HFFc6 (cell line): ENCODE measurements around the gene CLEC16A. TPM values are rescaled to one million over a fixed set of nuclear protein-coding genes. Genes with fewer than 3 reads are reported as not detected.

Experiments
- DNase-seq: peaks from one replicate; pipeline ENCODE4 v3.0.0-alpha.2; 2018
- H3K27ac Mint-ChIP-seq: 2 replicates; pipeline ENCODE4 v1.8.0; 2020; ENCODE audit warnings: mild to moderate bottlenecking, mixed read lengths
- H3K27me3 Mint-ChIP-seq: 2 replicates; pipeline ENCODE4 v1.8.0; 2021; ENCODE audit warnings: mild to moderate bottlenecking, moderate library complexity, mixed read lengths; ENCODE audit not compliant: insufficient read depth
- H3K36me3 Mint-ChIP-seq: 2 replicates; pipeline ENCODE4 v1.8.0; 2021; ENCODE audit warnings: low read depth, mixed read lengths
- H3K4me1 Mint-ChIP-seq: 2 replicates; pipeline ENCODE4 v1.8.0; 2020; ENCODE audit warnings: low read depth, mixed read lengths
- H3K4me3 Mint-ChIP-seq: 2 replicates; pipeline ENCODE4 v1.8.0; 2020; ENCODE audit warnings: mild to moderate bottlenecking, moderate library complexity, mixed read lengths
- H3K9me3 Mint-ChIP-seq: 2 replicates; pipeline ENCODE4 v1.8.0; 2020; ENCODE audit warnings: mild to moderate bottlenecking, mixed read lengths
- CTCF ChIP-seq: fragments of 200-600 bp; sonication (generic); IDR thresholded peaks from 2 replicates; pipeline ENCODE4 v1.5.0; 2021; ENCODE audit warnings: antibody characterized with exemption, mild to moderate bottlenecking
- total RNA-seq, 6 experiments: library from RNA; stranded (reverse); fragmentation: NEBNext Ultra II Directional; extraction: Animal tissue kit (Norgen Biotek cat#: 25700); gene quantifications; 2 replicates in 1 of 6; 3 replicates in 5 of 6; pipeline ENCODE4 v1.2.3, GENCODE V29; 2021

The CLEC16A gene
- total RNA-seq, 6 experiments from 2014 or later: 19.4 to 23.2 (median 21.2) TPM

- Mint-ChIP-seq H3K27ac (no peak overlapping the region), H3K36me3 (peaks cover 8% of the 10 kb centered on the region; the same call in 1 of the 2 replicates), H3K9me3 (peaks cover 23% of the 10 kb centered on the region), H3K27me3 (peaks cover 1% of the 10 kb centered on the region), H3K4me1 (peaks cover 6% of the 10 kb centered on the region), H3K4me3 (no peak overlapping the region)
- no peak for DNase-seq
- TF ChIP-seq CTCF: no peak
Measured at GRCh38 chr16:11211061-11211976, 267.0 kb downstream of the CLEC16A start.

DNA sequence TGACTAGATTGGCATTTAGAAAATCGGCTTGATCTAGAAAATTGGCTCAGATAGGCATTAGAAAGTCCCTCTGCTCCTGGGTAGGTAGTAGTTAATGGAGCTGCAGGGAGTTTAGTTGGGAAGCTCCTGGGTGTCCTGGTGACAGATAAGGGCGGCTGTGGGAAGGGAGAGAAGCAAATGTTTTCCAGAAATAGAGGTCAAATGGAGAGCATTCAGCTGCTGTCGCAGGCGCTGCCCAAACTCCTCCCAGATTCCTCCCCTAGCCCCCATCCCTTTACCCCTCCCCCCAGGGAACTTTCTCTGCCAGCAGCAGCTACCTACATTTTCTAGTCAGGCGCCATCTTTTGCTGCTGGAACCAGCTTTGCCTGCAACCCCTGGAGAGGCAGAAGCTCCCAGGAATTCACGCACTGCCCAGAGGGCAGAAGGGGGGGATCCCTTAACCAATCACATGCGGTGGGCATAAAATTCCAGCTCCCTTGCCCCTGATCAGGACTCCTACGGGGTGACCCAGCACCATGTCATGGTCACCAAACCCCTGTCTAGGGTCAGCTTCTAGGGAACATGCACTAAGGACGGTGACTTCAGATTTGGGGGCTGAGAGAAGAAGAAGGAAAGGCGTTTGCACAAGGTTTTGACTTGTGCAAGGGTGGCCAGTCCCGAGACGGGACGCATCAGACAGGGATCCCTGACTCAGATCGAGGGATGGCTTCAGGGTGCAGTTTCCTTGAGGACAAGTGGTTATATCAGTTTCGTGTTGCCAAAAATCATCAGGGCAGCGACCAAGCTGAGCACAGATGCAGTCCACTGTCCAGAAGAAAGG, 267.8 kb downstream of the CLEC16A start:
- no peak overlapping the region for H3K27ac Mint-ChIP-seq
- H3K4me3 Mint-ChIP-seq: no peak overlapping the region
- no peaks in the 10 kb centered on the region for H3K4me1 Mint-ChIP-seq
- no peak for DNase-seq
- H3K36me3 Mint-ChIP-seq: peaks cover 8% of the 10 kb centered on the region; the same call in 1 of the 2 replicates
- H3K27me3 Mint-ChIP-seq: peaks cover 1% of the 10 kb centered on the region
- H3K9me3 Mint-ChIP-seq: peaks cover 24% of the 10 kb centered on the region
- no peak for TF ChIP-seq CTCF

- Mint-ChIP-seq H3K4me3 (no peak overlapping the region), H3K27ac (no peak overlapping the region)
Measured at GRCh38 chr16:11212798-11213196, 268.4 kb downstream of the CLEC16A start.

GRCh38 chr16:11213373-11213772, 269.0 kb downstream of the CLEC16A start:
- no peak for DNase-seq
- Mint-ChIP-seq H3K9me3 (peaks cover 21% of the 10 kb centered on the region), H3K4me3 (no peak overlapping the region), H3K36me3 (peaks cover 12% of the 10 kb centered on the region), H3K4me1 (no peaks in the 10 kb centered on the region), H3K27ac (no peak overlapping the region), H3K27me3 (peaks cover 1% of the 10 kb centered on the region)
- no peak for TF ChIP-seq CTCF

More at GRCh38 chr16:11212798-11213196, 268.4 kb downstream of the CLEC16A start:
- H3K27me3 Mint-ChIP-seq: peaks cover 1% of the 10 kb centered on the region
- TF ChIP-seq CTCF: no peak
- peaks cover 8% of the 10 kb centered on the region; the same call in 1 of the 2 replicates for H3K36me3 Mint-ChIP-seq
- no peaks in the 10 kb centered on the region for H3K4me1 Mint-ChIP-seq
- no peak for DNase-seq
- H3K9me3 Mint-ChIP-seq: peaks cover 21% of the 10 kb centered on the region

- DNase-seq: no peak
- peaks cover 1% of the 10 kb centered on the region for H3K27me3 Mint-ChIP-seq
- no peak overlapping the region for H3K27ac Mint-ChIP-seq
- peaks cover 16% of the 10 kb centered on the region for H3K36me3 Mint-ChIP-seq
- TF ChIP-seq CTCF: no peak
- H3K4me1 Mint-ChIP-seq: no peaks in the 10 kb centered on the region
- no peak overlapping the region for H3K4me3 Mint-ChIP-seq
- H3K9me3 Mint-ChIP-seq: peaks cover 26% of the 10 kb centered on the region
Measured at GRCh38 chr16:11213799-11214198, 269.4 kb downstream of the CLEC16A start.
